Measurements from ENCODE around the gene THSD8. TPM values are rescaled to one million over a fixed set of nuclear protein-coding genes. Genes with fewer than 3 reads are reported as not detected.
A peak's percentile ranks its signal among the peaks of the same experiment; 100 is the strongest.

The THSD8 gene
- 3.6 to 5.4 TPM (median 4.5 TPM) in 3 replicates for total RNA-seq
- long read RNA-seq, partial matches to known transcripts, result 0 of 1 reads
- long read RNA-seq, other reads (novel, unspliced or antisense), result 1 of 1 reads

- H3K27me3 Mint-ChIP-seq (ENCODE audit: low read depth), result no peaks in the 10 kb centered on the region
- no peaks in the 10 kb centered on the region for H3K36me3 Mint-ChIP-seq (ENCODE audit: low read depth)
- no peak for TF ChIP-seq CTCF (IDR thresholded peaks at IDR 0.05)
- no peaks in the 10 kb centered on the region for H3K9me3 Mint-ChIP-seq (ENCODE audit: low read depth)
- H3K27ac Mint-ChIP-seq (ENCODE audit: unreplicated experiment), result peak within 1 kb of the TSS; percentile 70
- DNase-seq (ENCODE audit: low spot score), result no peak
- peaks cover 26% of the 10 kb centered on the region for H3K4me1 Mint-ChIP-seq (ENCODE audit: low read depth)
- H3K4me3 Mint-ChIP-seq (ENCODE audit: unreplicated experiment), result peak within 1 kb of the TSS; percentile 86
Observed at GRCh38 chr19:12801466-12802266, at the start of gene THSD8, which contains the start of gene PRDX2. Gene THSD8, plus strand, starts transcription at chr19:12802069. Its CDS starts 3 bp downstream, at chr19:12802072. Gene PRDX2, minus strand, starts transcription at chr19:12801800. Its CDS starts 539 bp downstream, at chr19:12801261.

- Mint-ChIP-seq H3K27me3 (ENCODE audit: low read depth) (peaks cover 27% of the 10 kb centered on the region), H3K36me3 (ENCODE audit: low read depth) (no peaks in the 10 kb centered on the region), H3K4me1 (ENCODE audit: low read depth) (peaks cover 19% of the 10 kb centered on the region), H3K4me3 (ENCODE audit: unreplicated experiment) (no peak overlapping the region), H3K9me3 (ENCODE audit: low read depth) (no peaks in the 10 kb centered on the region), H3K27ac (ENCODE audit: unreplicated experiment) (no peak overlapping the region)
- DNase-seq (ENCODE audit: low spot score), result no peak
- TF ChIP-seq CTCF (IDR thresholded peaks at IDR 0.05), result no peak
Observed at GRCh38 chr19:12754465-12755196, 47.2 kb upstream of the THSD8 start.

DNA sequence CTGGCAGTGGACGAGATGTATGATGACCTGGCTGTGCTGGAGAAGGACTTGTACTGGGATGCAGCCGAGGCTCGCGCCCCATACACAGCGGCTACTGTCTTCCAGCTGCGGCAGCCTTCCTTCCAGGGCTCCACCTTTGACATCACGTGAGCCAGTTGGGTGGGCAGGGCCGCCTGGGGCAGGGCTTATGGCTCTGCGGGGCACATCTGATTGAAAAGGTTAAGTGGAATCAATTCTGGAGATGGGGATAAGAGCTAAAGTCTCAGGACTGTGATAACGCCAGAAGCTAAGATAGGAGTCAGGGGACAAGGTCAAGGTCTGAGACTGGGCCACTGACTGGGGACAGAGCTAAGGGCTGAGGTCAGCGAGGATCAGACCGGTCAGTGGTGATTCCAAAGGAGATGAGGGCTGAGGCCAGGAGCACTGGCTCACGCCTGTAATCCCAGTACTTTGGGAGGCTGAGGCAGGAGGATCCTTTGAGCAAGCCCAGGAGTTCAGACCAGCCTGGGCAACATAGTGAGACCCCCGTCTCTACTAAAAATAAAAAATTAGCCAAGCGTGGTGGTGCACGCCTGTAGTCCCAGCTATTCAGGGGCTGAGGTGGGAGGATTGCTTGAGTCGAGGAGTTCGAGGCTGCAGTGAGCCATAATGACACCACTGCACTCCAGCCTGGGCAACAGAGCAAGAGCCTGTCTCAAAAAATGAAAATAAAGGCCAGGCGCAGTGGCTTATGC lies 45.6 kb upstream of the THSD8 start:
- H3K27ac Mint-ChIP-seq (ENCODE audit: unreplicated experiment), result no peak overlapping the region
- DNase-seq (ENCODE audit: low spot score), result no peak
- TF ChIP-seq CTCF (IDR thresholded peaks at IDR 0.05), result no peak
- peaks cover 10% of the 10 kb centered on the region for H3K4me1 Mint-ChIP-seq (ENCODE audit: low read depth)
- H3K4me3 Mint-ChIP-seq (ENCODE audit: unreplicated experiment), result no peak overlapping the region
- no peaks in the 10 kb centered on the region for H3K9me3 Mint-ChIP-seq (ENCODE audit: low read depth)
- peaks cover 19% of the 10 kb centered on the region for H3K27me3 Mint-ChIP-seq (ENCODE audit: low read depth)
- no peaks in the 10 kb centered on the region for H3K36me3 Mint-ChIP-seq (ENCODE audit: low read depth)

GRCh38 chr19:12757544-12758274 lies 44.2 kb upstream of the THSD8 start:
- no peak for DNase-seq (ENCODE audit: low spot score)
- peak overlapping the region; percentile 67 for H3K4me3 Mint-ChIP-seq (ENCODE audit: unreplicated experiment)
- H3K27ac Mint-ChIP-seq (ENCODE audit: unreplicated experiment), result no peak overlapping the region

More at GRCh38 chr19:12757544-12758274, 44.2 kb upstream of the THSD8 start:
- peaks cover 10% of the 10 kb centered on the region for H3K4me1 Mint-ChIP-seq (ENCODE audit: low read depth)
- peaks cover 9% of the 10 kb centered on the region for H3K27me3 Mint-ChIP-seq (ENCODE audit: low read depth)
- peaks cover 3% of the 10 kb centered on the region for H3K36me3 Mint-ChIP-seq (ENCODE audit: low read depth)
- TF ChIP-seq CTCF (IDR thresholded peaks at IDR 0.05), result peak; percentile 99
- H3K9me3 Mint-ChIP-seq (ENCODE audit: low read depth), result no peaks in the 10 kb centered on the region

Measured in chondrocyte (in vitro differentiated cells).